Lung (tissue), 12 donors: ENCODE data around the gene INO80B. TPM values are rescaled to one million over a fixed set of nuclear protein-coding genes. Genes with fewer than 3 reads are reported as not detected.
"Not testable (repeated sequence)": the region's sequence is repeated elsewhere in the genome, so short reads cannot be mapped to it uniquely, and the experiment has no call there.

Experiments
- ATAC-seq: fragments of 200-7000 bp; cut with Tn5 transposase; one replicate; pipeline ENCODE4 v1.9.1; 2020; ENCODE audit warnings: moderate number of reproducible peaks; ENCODE audit not compliant: insufficient read depth, low FRiP score
- DNase-seq, 3 donors: peaks; one replicate each; pipeline ENCODE4 v3.0.0-alpha.2; 2013 to 2017
- H3K27ac ChIP-seq, 2 donors: one replicate each; pipeline ENCODE4 v1.5.1; 2013; ENCODE audit warnings: mild to moderate bottlenecking in 2 of 2, moderate library complexity in 2 of 2, control low read depth in 1 of 2, inconsistent platforms in 1 of 2, low read depth in 1 of 2, low read length in 1 of 2
- H3K27me3 ChIP-seq, 3 donors: one replicate each; pipeline ENCODE4 v1.5.1; 2013; ENCODE audit warnings: low read length in 2 of 3; ENCODE audit not compliant: control insufficient read depth in 3 of 3, insufficient read depth in 3 of 3
- H3K36me3 ChIP-seq, 4 donors: one replicate each; pipeline ENCODE4 v1.5.1; 2013; ENCODE audit warnings: low read length in 4 of 4, mild to moderate bottlenecking in 1 of 4, moderate library complexity in 1 of 4; ENCODE audit not compliant: control insufficient read depth in 4 of 4, insufficient read depth in 4 of 4
- H3K4me1 ChIP-seq, 5 donors: one replicate each; pipeline ENCODE4 v1.5.1; 2013; ENCODE audit warnings: low read length in 5 of 5, mild to moderate bottlenecking in 2 of 5, moderate library complexity in 1 of 5; ENCODE audit not compliant: control insufficient read depth in 5 of 5, insufficient read depth in 5 of 5
- H3K4me3 ChIP-seq: one replicate; pipeline ENCODE4 v1.5.1; 2013; ENCODE audit warnings: mild to moderate bottlenecking, control low read depth, moderate library complexity
- H3K9ac ChIP-seq, 2 donors: one replicate each; pipeline ENCODE4 v1.5.1; 2013; ENCODE audit warnings: low read length in 2 of 2, control low read depth in 1 of 2; ENCODE audit not compliant: insufficient read depth in 1 of 2
- H3K9me3 ChIP-seq, 4 donors: one replicate each; pipeline ENCODE4 v1.5.1; 2013; ENCODE audit warnings: low read length in 3 of 4, mild to moderate bottlenecking in 1 of 4, moderate library complexity in 1 of 4; ENCODE audit not compliant: control insufficient read depth in 4 of 4, insufficient read depth in 3 of 4
- CTCF ChIP-seq: IDR thresholded peaks from 2 replicates; pipeline ENCODE4 v1.5.1; 2012; ENCODE audit warnings: mild to moderate bottlenecking; ENCODE audit errors: control extremely low read depth, extremely low read depth
- WGBS, 2 donors: extraction: QIAGEN DNeasy Blood & Tissue Kit; methylation state at CpG; one replicate each; pipeline ENCODE4 v1.1.7; 2013; 5-methylcytosine and 5-hydroxymethylcytosine counted together
- polyA plus RNA-seq, 2 donors: library from polyadenylated mRNA; stranded (reverse); fragments of 200-250 nt; gene quantifications; one replicate each; pipeline ENCODE4 v1.2.1, GENCODE V29; 2013
- total RNA-seq, 2 donors: library from RNA; depleted of rRNA in 1 of 2; stranded (reverse); fragments of >200 nt in 1 of 2; gene quantifications; one replicate each; pipeline ENCODE4 v1.2.1, GENCODE V29; 2014 to 2021
- donor health status: control.
- donor health status: control.
- donor health status: Bipolar disorder and iron deficiency.
- donor health status: healthy.
- donor health status: DM: yes; HTN: yes; CAD: no.

The INO80B gene
- total and polyA plus RNA-seq, 4 donors: 22.7 to 72.3 (median 36.9) TPM

DNA sequence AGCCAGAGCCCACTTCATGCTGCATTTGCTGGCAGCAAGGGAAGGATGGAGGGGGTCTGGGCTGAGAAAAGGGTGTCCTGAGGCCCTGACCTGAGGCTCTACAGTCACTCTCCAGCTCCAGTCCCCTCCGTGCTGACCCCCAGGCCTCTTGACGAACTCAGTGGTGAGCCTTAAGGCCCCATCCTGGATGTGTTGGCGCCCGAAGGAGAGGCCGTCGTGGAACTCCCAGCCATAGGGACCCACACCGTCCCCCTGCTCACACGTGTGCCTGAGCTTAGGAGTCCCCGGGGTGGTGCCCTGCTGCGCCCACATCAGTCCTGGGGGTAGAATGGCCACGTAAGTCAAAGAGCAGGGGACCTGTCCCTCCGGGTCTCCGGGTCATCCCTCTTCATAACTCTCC, 9.5 kb downstream of the INO80B start:
- Histone ChIP-seq H3K4me1 (peaks cover 6 to 11% (median 9%) of the 10 kb centered on the region in 5 donors), H3K27me3 (no peaks in the 10 kb centered on the region), H3K27ac (peak overlapping the region in 1 of 2 donors; percentile 92), H3K4me3 (peak overlapping the region; percentile 98), H3K9me3 (no peaks in the 10 kb centered on the region), H3K36me3 (peaks cover 4 to 15% (median 7%) of the 10 kb centered on the region in 4 donors), H3K9ac (peak overlapping the region in 1 of 2 donors; percentile 42)
- WGBS, 2 donors: 5 to 8% methylated on average over 13 of the region's 13 CpGs
- no peak for DNase-seq
- no peak for ATAC-seq
- no peak for TF ChIP-seq CTCF

DNA sequence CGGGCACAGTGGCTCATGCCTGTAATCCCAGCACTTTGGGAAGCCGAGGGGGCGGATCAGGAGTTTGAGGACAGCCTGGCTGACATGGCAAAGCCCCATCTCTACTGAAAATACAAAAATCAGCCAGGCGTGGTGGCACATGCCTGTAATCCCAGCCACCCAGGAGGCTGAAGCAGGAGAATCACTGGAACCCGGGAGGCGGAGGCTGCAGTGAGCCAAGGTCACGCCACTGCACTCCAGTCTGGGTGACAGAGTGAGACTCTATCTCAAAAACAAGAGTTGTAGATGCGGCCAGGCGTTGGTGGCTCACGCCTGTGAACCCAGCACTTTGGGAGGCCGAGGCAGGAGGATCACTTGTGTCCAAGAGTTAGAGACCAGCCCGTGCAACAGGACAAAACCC, 15.9 kb downstream of the INO80B start:
- Histone ChIP-seq H3K36me3 (peaks cover 6 to 12% (median 9%) of the 10 kb centered on the region in 4 donors), H3K4me1 (peaks cover 4 to 15% (median 6%) of the 10 kb centered on the region in 5 donors)
- 97 to 98% methylated on average over 12 of the region's 12 CpGs for WGBS, 2 donors
- H3K9me3 ChIP-seq, H3K9ac ChIP-seq, H3K27ac ChIP-seq, H3K4me3 ChIP-seq, ATAC-seq, H3K27me3 ChIP-seq, DNase-seq: not testable (repeated sequence)

DNA sequence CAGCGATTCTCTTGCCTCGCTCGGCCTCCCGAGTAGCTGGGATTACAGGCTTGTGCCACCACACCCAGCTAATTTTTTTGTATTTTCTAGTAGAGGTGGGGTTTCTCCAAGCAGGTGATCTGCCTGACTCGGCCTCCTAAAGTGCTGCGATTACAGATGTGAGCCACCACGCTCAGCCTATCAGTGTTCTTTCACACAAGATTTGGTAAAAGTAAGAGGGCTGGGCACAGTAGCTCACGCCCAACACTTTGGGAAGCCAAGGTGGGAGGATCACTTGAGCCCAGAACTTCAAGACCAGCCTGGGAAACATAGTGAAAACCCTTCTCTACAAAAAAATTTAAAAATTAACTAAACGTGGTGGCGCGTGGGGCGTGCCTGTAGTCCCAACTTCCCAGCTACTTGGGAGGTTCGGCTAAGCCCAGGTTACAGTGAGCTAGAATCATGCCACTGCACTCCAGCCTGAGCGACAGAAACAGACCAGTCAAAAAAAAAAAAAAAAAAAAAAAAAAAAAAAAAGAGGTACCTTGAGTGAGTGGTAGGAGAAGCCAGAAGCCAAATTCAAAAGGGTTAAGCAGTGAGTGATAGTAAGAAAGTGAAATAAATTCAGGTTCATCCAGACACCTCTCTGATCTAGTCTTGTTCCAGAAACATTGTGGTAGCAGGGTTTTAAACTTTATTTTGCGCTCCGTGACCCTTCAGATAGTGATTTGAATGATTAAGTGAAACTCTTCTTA, 16.6 kb downstream of the INO80B start:
- ATAC-seq (no peak), DNase-seq (no peak)
- peak overlapping the region; percentile 88 to 95 for H3K27ac ChIP-seq
- H3K36me3 ChIP-seq: peaks cover 6 to 13% (median 9%) of the 10 kb centered on the region in 4 donors
- WGBS, 2 donors: 54 to 66% methylated on average over 16 of the region's 16 CpGs
- peaks cover 3 to 15% (median 5%) of the 10 kb centered on the region in 5 donors for H3K4me1 ChIP-seq
- no peaks in the 10 kb centered on the region for H3K9me3 ChIP-seq
- no peaks in the 10 kb centered on the region for H3K27me3 ChIP-seq
- peak overlapping the region; percentile 73 for H3K4me3 ChIP-seq
- no peak for TF ChIP-seq CTCF
- H3K9ac ChIP-seq: peak overlapping the region; percentile 63 to 83

GRCh38 chr2:74472086-74472944, 17.4 kb downstream of the INO80B start, which contains the start of gene MRPL53:
TSS of gene MRPL53 (minus strand) at chr2:74472680. CDS start at chr2:74472660, 20 bp downstream.
- Histone ChIP-seq H3K9me3 (no peaks in the 10 kb centered on the region), H3K27ac (peak within 1 kb of the TSS; percentile 88 to 95), H3K4me3 (peak within 1 kb of the TSS; percentile 73), H3K9ac (peak within 1 kb of the TSS; percentile 63 to 83), H3K27me3 (no peaks in the 10 kb centered on the region), H3K4me1 (peaks cover 3 to 15% (median 7%) of the 10 kb centered on the region in 5 donors), H3K36me3 (peaks cover 6 to 20% (median 9%) of the 10 kb centered on the region in 4 donors)
- ATAC-seq (peak; percentile 94), DNase-seq (peak; percentile 96 to 98 (median 97))
- WGBS, 2 donors: 0 to 1% methylated on average over 65 to 66 of the region's 66 CpGs
- TF ChIP-seq CTCF: no peak
